Endometrial microvascular endothelial cells (primary cell): ENCODE data around the gene PIGM. TPM values are rescaled to one million over a fixed set of nuclear protein-coding genes. Genes with fewer than 3 reads are reported as not detected.
"Not testable (repeated sequence)": the region's sequence is repeated elsewhere in the genome, so short reads cannot be mapped to it uniquely, and the experiment has no call there.

Source experiments
- in situ Hi-C: cut with HindIII; loops from 2 replicates; pipeline ENCODE4 v1.10.0; 2017; ENCODE audit warnings: low sequenced_read_pairs, low pct_unique_long_range_greater_than_20kb; ENCODE audit errors: inconsistent ontology term
- total RNA-seq: library from RNA; depleted of rRNA; stranded (reverse); fragments of >200 nt; gene quantifications from one replicate; pipeline ENCODE4 v1.2.3, GENCODE V29; 2015; ENCODE audit errors: inconsistent ontology term

Gene PIGM
- total RNA-seq, 1 donor from 2014 or later, result 3.8 TPM

GRCh38 chr1:160063176-160063575 is 31.4 kb upstream of the PIGM start:
- in situ Hi-C loops, result no loop called here

- in situ Hi-C loops, result no loop called here
These were observed 30.4 kb upstream of the PIGM start for GRCh38 chr1:160062230-160062532.

DNA sequence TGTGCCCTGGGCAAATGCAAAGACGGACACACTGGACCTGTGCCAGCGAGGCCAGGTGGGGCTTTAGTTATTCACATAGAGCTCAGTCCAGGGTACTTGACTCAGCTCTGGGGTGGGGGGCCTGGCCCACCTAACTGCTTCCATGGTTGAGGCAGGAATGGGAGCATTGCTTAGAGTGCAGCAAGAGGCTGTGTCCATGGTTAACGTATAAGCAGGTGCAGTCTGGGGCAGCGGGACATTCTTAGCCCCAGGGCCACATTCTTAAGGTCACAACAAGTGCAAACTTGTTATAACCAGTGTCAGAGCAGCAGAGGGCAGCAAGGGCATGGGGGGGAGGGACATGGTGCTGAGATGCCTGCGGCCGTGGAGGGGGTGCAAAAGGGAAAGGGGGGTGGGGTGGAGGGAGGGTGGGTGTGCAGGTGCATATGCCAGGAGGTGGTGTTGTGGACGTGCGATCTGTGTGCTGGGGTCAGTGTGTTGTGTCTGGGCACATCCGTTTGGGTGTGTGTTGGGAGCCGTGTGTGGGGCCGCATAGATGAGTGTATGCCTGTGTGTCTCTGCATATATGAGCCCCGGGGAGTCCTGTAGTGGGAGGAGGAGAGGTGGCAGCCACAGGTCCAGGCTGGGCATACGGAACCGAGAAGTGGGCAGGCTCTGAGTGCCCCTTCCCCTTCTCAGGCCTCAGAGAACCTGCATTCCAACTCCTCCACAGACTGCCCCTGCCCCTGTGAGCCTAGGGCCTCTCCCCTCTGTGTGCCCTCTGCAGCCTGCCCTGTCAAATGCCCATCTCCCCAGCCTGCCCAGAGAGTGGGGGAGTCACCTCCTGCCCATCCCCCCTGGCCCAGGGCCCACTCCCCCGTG is 29.8 kb upstream of the PIGM start:
- in situ Hi-C loops, result no loop called here

DNA sequence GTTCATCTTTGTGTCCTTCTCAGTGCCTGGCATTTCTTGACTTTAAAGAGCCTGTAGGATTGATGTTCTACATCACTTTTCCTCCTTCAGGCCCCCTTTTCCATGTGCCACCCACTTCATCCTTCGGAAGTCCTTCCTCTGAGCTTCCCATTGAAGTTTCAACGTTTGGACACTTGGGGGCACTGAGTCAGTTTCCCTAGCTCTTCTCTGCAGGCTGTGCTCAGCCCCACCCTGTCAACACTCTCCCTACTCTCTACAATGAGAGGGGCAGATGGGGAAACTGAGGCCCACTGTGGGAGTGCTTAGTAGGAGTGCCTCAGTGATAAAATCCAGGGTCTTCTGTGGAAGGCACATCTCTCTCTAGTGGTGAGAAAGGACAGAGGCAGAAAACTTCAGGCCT is 26.3 kb upstream of the PIGM start:
- in situ Hi-C loops, result no loop called here

DNA sequence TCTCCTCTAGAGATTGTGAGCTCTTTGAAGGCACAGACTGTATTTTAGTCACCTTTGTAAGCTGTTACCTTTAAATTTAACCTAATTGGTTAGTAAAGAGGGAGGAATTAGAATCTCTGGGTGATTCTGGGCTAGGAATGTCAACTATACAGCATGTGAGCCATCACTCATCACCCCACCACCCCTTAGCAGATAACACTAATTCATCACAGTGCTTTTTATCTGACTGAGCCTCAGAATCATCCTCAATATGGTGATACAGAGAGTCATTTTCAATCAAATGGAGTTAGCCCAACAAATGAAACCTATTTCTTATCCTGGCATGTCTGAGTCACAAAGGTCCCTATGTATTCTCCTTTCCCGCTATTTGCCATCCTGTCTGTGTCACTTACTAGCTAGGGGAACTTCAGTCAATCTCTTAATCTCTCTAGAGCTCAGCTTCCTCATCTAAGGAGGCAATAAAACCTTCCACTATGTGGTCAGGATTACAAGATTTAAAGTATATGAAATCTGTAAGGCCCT is 24.9 kb upstream of the PIGM start:
- in situ Hi-C loops, result no loop called here

- in situ Hi-C loops, result no loop called here
These were observed 22.0 kb upstream of the PIGM start for GRCh38 chr1:160053548-160054365.

- in situ Hi-C loops, result no loop called here
These were observed 21.1 kb upstream of the PIGM start for GRCh38 chr1:160052936-160053335.

DNA sequence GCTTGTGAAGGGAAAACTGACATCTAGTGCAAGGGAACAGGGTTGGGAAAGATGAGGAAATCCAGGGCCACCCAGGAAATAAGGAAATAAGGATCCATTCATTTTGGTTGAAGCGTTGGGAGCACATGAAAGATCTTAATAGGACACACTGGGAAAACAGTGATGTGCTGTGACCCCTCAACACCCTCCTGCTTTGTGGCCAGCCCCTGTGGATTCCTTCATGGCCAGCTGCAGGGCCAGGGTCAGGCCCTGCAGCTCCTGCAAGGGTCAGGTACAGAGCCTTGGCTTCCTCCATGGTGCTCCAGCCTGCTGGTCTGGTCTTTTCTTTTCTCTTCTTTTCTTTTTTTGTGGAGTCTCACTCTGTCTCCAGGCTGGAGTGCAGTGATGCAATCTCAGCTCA is 18.8 kb upstream of the PIGM start:
- in situ Hi-C loops, result no loop called here

DNA sequence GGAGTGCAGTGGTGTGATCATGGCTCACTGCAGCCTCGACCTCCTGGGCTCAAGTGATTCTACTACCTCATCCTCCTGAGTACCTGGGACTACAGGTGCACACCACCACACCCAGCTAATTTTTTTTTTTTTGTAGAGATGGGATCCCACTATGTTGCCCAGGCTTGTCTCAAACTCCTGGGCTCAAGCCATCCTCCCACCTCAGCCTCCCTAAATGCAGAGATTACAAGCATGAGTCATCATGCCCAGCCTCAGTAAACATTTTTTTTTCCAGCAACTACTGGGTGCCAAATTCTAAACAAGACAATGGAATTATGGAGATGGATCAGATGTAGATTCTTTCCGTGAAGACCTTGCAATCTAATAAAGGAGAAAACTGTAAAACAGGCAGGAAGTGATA is 18.4 kb upstream of the PIGM start:
- in situ Hi-C loops, result not testable (repeated sequence)

DNA sequence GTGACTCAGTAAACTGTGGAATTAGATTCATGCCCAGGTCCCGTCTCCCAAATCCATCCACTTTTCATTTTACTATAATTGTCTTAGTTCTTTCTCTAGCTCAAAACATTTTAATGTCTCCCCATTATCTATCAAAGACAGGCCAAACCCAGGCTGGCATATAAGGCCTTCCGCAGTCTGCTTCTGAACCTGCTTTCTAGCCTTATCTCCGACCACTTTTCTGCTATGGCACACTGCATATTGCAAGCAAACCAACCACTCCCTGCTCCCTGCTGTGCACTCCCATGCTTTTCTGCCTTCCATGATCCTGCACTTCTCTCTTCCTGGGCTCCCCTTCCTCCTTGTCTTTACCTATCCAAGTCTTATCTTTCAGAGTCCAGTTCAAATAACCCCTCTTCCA is 17.3 kb upstream of the PIGM start:
- in situ Hi-C loops, result no loop called here

DNA sequence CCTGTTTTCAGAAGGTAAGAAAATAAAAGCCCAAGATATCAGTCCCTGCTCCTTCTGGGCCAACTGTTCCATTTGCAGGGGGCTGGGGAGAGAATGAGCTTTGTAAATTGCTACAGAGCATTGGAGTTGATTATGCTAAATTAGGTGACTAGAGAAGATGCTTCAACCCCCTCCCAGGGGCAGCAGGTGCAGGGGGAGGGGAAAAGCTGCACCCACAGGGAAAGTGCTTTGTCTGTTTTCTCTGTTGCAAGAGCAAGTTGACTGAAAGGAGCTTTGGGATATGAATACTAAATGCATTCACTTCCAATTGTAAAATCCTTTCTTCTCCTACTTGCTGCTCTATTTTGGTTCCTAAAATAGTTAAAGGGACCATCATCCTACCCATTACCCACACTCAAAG is 16.5 kb upstream of the PIGM start:
- in situ Hi-C loops, result no loop called here

GRCh38 chr1:160047111-160047991 is 15.6 kb upstream of the PIGM start:
- in situ Hi-C loops, result no loop called here

DNA sequence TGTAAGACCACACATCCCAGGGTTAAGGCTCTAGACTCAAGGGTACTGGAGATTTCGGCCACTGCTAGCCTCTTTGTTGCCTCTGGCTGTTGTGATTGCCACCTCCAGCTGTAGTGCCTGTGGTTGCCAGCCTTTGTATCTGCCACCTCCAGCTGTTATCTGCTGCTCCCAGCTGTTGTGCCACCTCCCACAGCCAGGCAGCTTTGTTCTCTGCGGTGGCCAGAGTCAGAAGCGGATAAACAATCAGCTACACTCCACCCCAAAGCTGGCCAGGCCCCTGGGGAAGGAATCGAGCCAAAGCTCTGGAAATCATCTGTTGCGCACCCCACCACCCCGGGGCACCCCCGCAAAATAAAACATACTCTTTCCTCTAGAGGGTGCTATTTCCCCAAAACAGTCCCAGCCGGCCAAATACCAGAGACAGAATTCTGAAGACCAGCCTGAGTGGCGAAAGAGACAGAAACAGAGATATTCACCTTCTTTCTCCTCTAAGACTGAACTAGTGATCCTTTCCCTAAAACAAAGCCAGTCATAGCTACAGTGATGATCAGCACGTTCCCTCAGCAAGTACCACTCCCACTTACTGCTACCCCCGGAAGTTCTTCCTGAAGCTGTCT is 14.8 kb upstream of the PIGM start:
- in situ Hi-C loops, result no loop called here

DNA sequence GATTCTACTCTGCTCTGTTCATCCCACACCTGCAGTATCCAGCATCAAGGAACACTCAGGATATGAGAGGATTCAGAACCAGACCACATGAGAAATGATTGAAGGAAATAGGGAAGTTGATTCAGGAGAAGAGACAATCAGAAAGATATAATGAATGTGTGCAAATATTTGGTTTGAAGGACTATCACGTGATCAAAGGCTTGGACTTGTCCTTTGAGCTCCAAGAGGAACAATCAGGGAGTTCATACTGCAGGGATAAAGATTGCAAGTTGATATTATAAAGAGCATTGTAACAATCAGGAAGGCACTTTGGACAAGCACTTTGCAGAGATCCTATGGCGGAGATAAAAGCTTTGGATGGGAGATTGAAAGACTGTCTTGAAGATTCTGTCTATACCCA is 13.9 kb upstream of the PIGM start:
- in situ Hi-C loops, result no loop called here

DNA sequence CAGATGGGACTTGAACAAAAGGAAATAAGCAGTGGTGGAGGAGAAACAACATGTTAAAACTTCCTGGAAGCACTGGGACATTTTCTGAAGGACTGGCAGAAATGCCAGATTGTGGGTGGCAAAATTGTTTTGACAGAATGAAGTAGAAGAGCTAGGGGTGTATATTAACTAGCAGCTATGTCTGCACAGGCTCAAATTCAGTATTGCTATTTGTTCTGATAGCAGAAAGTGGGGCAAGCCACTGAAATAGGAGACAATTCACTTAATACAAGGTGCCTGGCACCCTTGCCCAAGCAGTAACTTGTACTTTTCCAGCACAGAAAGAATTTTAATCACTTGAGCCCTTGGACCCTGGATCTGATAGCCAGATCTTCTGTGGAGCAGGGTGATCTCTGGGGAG is 11.8 kb upstream of the PIGM start:
- in situ Hi-C loops, result no loop called here

DNA sequence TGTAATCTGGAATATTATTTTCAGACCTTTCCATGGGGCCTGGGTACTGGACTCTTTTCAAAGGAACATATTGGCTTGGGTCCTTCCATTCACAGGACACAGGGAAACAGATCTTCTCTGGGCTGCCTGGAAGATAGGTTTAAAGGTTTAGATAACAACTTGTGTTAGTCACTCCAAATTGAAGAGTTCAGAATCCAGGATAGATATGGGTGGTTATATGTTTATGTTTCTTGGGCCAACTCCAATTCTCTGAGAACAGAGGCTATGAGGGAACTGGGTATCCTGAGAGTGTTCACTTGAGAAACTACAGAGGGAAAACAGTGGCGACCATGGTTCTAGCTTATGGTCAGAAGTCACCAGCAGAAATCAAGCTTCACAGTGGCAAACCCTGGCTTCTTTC is 8.7 kb upstream of the PIGM start:
- in situ Hi-C loops, result no loop called here

- in situ Hi-C loops, result no loop called here
These were observed 503 bp upstream of the PIGM start for GRCh38 chr1:160032165-160032820.

DNA sequence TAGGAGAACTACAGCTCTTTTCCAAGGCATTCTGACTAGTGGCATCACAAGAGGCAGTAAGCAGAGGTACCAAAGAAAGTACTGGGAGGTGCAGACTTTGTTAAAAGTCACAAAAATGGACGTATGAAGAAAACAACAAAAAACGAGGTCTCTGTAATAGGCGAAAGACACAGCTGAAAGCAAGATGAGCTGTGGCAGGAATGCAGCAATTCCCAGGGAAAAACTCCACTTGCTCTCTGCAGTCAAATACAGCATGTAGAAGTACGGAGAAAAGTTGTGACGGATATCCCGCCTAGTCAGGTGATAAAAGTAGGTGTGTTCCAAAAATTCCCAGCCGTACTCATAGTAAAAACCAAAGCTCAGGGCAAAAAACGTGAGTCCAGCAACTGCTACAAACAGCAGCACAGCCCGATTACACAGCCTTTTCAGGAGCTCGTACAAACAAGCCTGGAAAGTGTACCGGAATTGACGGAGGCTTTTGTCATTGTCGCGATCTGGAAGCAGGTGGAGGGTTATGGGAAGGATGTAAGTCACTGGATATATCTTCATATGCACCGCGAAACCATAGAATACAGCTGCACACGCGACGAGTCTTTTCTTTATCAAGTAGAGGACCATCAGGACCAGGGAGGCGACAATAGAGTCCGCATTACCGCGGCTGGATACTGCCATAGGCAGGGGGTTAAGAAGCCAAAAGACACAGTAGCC is 979 bp downstream of the PIGM start:
- in situ Hi-C loops, result no loop called here
